Panc1 (cell line): ENCODE measurements around the gene CDS2. TPM values are rescaled to one million over a fixed set of nuclear protein-coding genes. Genes with fewer than 3 reads are reported as not detected.
A peak's percentile ranks its signal among the peaks of the same experiment; 100 is the strongest.

Experiments
- ATAC-seq: fragments of 200-7000 bp; cut with Tn5 transposase; 2 replicates; pipeline ENCODE4 v1.9.1; 2020; ENCODE audit warnings: mild to moderate bottlenecking, moderate library complexity
- BruUV-seq: library from RNA; stranded (reverse); fragments of 400-500 nt; replicated peaks from 2 replicates; lab custom pipeline; 2021; lab: Mats Ljungman, UMichigan
- CTCF ChIA-PET: fragments of 300-600 bp; sonication (Branson Sonifier 250); formaldehyde crosslinking; loops from one replicate; lab custom pipeline; 2022; ENCODE audit warnings: antibody characterized with exemption; lab: Charles Lee
- POLR2A ChIA-PET: fragments of 300-600 bp; sonication (Branson Sonifier 250); formaldehyde crosslinking; loops from one replicate; lab custom pipeline; 2022; ENCODE audit warnings: antibody characterized with exemption; lab: Charles Lee
- DNase-seq: peaks from one replicate; pipeline ENCODE4 v3.0.0-alpha.2; 2010; ENCODE audit warnings: low read depth, low spot score
- H3K27ac ChIP-seq: 2 replicates; pipeline ENCODE4 v1.5.1; 2011; ENCODE audit warnings: mild to moderate bottlenecking, low read length, inconsistent platforms
- H3K27me3 ChIP-seq: fragments of 200-500 bp; sonication (Bioruptor generic); 2 replicates; pipeline ENCODE4 v1.6.0; 2014; ENCODE audit warnings: low read length, inconsistent platforms; ENCODE audit not compliant: control insufficient read depth, insufficient read depth
- H3K36me3 ChIP-seq: fragments of 200-500 bp; sonication (Bioruptor generic); 2 replicates; pipeline ENCODE4 v1.5.1; 2014; ENCODE audit warnings: inconsistent platforms, mild to moderate bottlenecking, low read length, moderate library complexity; ENCODE audit not compliant: control insufficient read depth, insufficient read depth
- H3K4me1 ChIP-seq: 2 replicates; pipeline ENCODE4 v1.5.1; 2011; ENCODE audit warnings: inconsistent platforms, mild to moderate bottlenecking, low read length, moderate library complexity; ENCODE audit not compliant: control insufficient read depth, insufficient read depth
- H3K4me3 ChIP-seq, 2 experiments: 2 replicates each; pipeline ENCODE4 v1.5.1; 2011 to 2012; ENCODE audit warnings: low read depth in 2 of 2, low read length in 2 of 2, mild to moderate bottlenecking in 2 of 2, inconsistent platforms in 1 of 2, moderate library complexity in 1 of 2
- H3K9me3 ChIP-seq: fragments of 200-500 bp; sonication (Bioruptor generic); 2 replicates; pipeline ENCODE4 v1.5.1; 2014; ENCODE audit warnings: low read depth, mild to moderate bottlenecking, inconsistent platforms, low read length, moderate library complexity; ENCODE audit not compliant: control insufficient read depth, insufficient read depth
- POLR2AphosphoS5 ChIP-seq: IDR thresholded peaks from 2 replicates; pipeline ENCODE4 v1.6.1; 2012; ENCODE audit warnings: mild to moderate bottlenecking, low read depth, low read length, moderate library complexity
- SIN3A ChIP-seq: IDR thresholded peaks from 2 replicates; pipeline ENCODE4 v1.6.1; 2012; ENCODE audit warnings: low read depth, mild to moderate bottlenecking, low read length, moderate library complexity, borderline replicate concordance; ENCODE audit not compliant: insufficient read depth
- TCF7L2 ChIP-seq: IDR thresholded peaks from 2 replicates; pipeline ENCODE4 v1.6.1; 2011; ENCODE audit warnings: mild to moderate bottlenecking, low read depth, low read length, inconsistent platforms
- in situ Hi-C: cut with HindIII; loops from 2 replicates; pipeline ENCODE4 v1.10.0; 2016; ENCODE audit warnings: low sequenced_read_pairs, low pct_unique_long_range_greater_than_20kb
- intact Hi-C: fragments of 100-400 bp; cut with micrococcal nuclease; formaldehyde crosslinking; loops from one replicate; pipeline ENCODE4 v1.10.0; 2022; ENCODE audit not compliant: unreplicated experiment
- total RNA-seq: library from RNA; stranded (reverse); gene quantifications from one replicate; pipeline ENCODE4 v1.2.1, GENCODE V29; 2021; ENCODE audit not compliant: unreplicated experiment
- TF ChIP-seq, protein P1 (sequence below): fragments of 450-650 bp; IDR thresholded peaks from 2 replicates; pipeline ENCODE4 v1.5.1; 2017; ENCODE audit warnings: mild to moderate bottlenecking
- TF ChIP-seq, protein P2 (sequence below), 2 experiments: IDR thresholded peaks; 2 replicates each; pipeline ENCODE4 v1.6.1; 2011 to 2012; ENCODE audit warnings: low read depth in 2 of 2, control low read depth in 1 of 2, low read length in 1 of 2, mild to moderate bottlenecking in 1 of 2, moderate library complexity in 1 of 2; ENCODE audit not compliant: insufficient read depth in 1 of 2

CDS2 gene
- total RNA-seq, 1 experiment from 2014 or later = 54.0 TPM

DNA sequence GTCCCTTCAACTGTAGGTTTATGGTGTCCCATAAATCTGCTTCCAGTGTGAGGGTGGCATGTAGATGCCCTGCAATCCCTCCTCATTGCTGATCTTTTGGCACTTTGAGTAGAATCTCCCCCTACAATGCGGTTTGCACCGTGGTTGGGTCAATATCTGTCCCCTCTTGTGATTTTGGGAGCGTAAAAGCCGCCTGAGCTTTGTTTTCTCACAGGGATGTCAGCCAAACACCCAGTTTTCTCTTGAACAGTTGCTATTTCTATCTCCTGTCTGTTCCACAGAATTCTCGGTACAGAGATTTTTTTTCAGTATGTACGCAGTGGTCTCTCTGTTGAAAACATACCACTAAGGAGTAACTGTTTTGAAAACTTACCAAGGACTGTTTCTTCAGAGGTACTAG is 21.8 kb downstream of the CDS2 start:
- H3K9me3 ChIP-seq = no peaks in the 10 kb centered on the region

DNA sequence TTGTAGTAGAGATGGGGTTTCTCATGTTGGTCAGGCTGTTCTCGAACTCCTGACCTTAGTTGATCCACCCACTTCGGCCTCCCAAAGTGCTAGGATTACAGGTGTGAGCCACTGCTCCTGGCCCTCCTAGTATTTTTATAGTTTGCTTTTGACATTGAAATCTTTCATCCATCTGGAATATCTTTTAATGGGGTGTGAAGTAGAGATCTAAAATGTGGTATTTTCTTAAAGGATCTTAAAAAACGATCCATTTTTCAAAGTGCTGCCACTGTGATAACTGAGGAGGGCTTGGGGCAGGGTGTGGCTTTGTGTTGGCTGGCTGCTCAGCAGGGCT is 23.1 kb downstream of the CDS2 start:
- no peak overlapping the region for H3K4me3 ChIP-seq
- ChIA-PET POLR2A (no interaction called here), CTCF (no interaction called here)
- intact Hi-C loops = no loop called here
- H3K36me3 ChIP-seq = no peaks in the 10 kb centered on the region
- no peak for TF ChIP-seq SIN3A
- TF ChIP-seq TCF7L2 = no peak
- no peaks in the 10 kb centered on the region for H3K9me3 ChIP-seq
- no peak for DNase-seq
- peaks cover 6% of the 10 kb centered on the region; the same call in 1 of the 2 replicates for H3K4me1 ChIP-seq
- H3K27ac ChIP-seq = no peak overlapping the region
- in situ Hi-C loops = no loop called here
- BruUV-seq = no TSS peak
- H3K27me3 ChIP-seq = no peaks in the 10 kb centered on the region
- ATAC-seq = no peak

More for the DNA sequence above, 21.8 kb downstream of the CDS2 start:
- POLR2A ChIA-PET = no interaction called here
- no peak for ATAC-seq
- no peak for TF ChIP-seq TCF7L2
- no peak for TF ChIP-seq SIN3A
- TF ChIP-seq, protein P1, sequence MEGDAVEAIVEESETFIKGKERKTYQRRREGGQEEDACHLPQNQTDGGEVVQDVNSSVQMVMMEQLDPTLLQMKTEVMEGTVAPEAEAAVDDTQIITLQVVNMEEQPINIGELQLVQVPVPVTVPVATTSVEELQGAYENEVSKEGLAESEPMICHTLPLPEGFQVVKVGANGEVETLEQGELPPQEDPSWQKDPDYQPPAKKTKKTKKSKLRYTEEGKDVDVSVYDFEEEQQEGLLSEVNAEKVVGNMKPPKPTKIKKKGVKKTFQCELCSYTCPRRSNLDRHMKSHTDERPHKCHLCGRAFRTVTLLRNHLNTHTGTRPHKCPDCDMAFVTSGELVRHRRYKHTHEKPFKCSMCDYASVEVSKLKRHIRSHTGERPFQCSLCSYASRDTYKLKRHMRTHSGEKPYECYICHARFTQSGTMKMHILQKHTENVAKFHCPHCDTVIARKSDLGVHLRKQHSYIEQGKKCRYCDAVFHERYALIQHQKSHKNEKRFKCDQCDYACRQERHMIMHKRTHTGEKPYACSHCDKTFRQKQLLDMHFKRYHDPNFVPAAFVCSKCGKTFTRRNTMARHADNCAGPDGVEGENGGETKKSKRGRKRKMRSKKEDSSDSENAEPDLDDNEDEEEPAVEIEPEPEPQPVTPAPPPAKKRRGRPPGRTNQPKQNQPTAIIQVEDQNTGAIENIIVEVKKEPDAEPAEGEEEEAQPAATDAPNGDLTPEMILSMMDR = no peak
- TF ChIP-seq, protein P2, sequence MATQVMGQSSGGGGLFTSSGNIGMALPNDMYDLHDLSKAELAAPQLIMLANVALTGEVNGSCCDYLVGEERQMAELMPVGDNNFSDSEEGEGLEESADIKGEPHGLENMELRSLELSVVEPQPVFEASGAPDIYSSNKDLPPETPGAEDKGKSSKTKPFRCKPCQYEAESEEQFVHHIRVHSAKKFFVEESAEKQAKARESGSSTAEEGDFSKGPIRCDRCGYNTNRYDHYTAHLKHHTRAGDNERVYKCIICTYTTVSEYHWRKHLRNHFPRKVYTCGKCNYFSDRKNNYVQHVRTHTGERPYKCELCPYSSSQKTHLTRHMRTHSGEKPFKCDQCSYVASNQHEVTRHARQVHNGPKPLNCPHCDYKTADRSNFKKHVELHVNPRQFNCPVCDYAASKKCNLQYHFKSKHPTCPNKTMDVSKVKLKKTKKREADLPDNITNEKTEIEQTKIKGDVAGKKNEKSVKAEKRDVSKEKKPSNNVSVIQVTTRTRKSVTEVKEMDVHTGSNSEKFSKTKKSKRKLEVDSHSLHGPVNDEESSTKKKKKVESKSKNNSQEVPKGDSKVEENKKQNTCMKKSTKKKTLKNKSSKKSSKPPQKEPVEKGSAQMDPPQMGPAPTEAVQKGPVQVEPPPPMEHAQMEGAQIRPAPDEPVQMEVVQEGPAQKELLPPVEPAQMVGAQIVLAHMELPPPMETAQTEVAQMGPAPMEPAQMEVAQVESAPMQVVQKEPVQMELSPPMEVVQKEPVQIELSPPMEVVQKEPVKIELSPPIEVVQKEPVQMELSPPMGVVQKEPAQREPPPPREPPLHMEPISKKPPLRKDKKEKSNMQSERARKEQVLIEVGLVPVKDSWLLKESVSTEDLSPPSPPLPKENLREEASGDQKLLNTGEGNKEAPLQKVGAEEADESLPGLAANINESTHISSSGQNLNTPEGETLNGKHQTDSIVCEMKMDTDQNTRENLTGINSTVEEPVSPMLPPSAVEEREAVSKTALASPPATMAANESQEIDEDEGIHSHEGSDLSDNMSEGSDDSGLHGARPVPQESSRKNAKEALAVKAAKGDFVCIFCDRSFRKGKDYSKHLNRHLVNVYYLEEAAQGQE (IDR thresholded peaks at IDR 0.05; ENCODE audit: insufficient read depth in 1 of 2, low read depth in 2 of 2, low read length in 1 of 2) = no peak
- no peak for TF ChIP-seq POLR2AphosphoS5
- no peak overlapping the region for H3K4me3 ChIP-seq
- no peak overlapping the region for H3K27ac ChIP-seq
- no peaks in the 10 kb centered on the region for H3K36me3 ChIP-seq
- CTCF ChIA-PET = no interaction called here
- BruUV-seq = no TSS peak
- H3K4me1 ChIP-seq = peaks cover 2% of the 10 kb centered on the region; the same call in 1 of the 2 replicates
- intact Hi-C loops (no loop called here), in situ Hi-C loops (no loop called here)
- H3K27me3 ChIP-seq = no peaks in the 10 kb centered on the region
- no peak for DNase-seq

DNA sequence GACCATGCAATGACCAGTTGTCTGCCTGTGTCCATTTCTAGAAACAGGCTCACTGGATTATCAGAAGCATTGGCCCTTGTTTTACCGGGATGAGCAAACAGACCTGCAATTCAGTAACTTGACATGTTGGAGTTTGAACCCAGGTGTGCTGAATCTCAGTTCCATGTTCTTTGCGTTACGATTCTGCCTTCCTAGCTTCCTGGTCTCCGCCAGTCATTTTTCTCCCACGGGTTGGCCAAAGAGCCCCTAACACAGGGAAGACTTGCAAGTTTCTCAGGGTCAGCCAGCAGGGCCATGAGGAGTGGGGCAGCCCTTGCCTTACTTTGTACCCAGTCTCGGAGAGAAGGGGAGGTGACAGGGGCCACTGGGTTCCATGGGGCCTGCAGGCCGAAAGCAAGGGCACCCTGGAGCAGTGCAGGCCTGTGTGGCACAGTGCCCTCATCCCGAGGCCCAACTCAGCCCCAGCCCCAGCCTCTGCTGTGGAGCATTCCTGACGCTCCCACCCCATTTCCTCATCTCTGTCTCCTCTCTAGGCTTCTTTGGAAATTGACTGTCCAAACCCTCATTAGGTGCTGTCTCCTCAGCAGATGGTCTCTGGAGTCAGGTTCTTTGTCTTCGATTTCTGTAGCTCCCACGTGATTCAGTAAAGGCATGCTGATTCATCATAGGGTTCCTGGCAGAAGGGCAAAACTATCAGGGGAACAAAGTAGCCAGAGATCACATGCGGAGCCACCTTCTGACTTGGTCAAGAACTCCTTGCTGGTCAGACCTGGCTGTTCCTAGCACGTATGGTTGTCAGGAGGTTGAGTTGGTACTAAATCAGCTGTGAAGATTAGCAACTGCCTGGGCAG is 23.6 kb downstream of the CDS2 start:
- intact Hi-C loops (no loop called here), in situ Hi-C loops (no loop called here)
- Histone ChIP-seq H3K9me3 (no peaks in the 10 kb centered on the region), H3K4me3 (no peak overlapping the region), H3K36me3 (no peaks in the 10 kb centered on the region), H3K27ac (no peak overlapping the region), H3K27me3 (no peaks in the 10 kb centered on the region), H3K4me1 (peaks cover 9% of the 10 kb centered on the region)
- ChIA-PET CTCF (no interaction called here), POLR2A (no interaction called here)
- ATAC-seq (0 out of 2 replicates have a peak, but pooled peaks have one; percentile 38), DNase-seq (no peak)
- TF ChIP-seq POLR2AphosphoS5 = no peak
- TF ChIP-seq, protein P1 = no peak
- TF ChIP-seq, protein P2 (IDR thresholded peaks at IDR 0.05; ENCODE audit: insufficient read depth in 1 of 2, low read depth in 2 of 2, low read length in 1 of 2) = no peak
- no peak for TF ChIP-seq TCF7L2
- no peak for TF ChIP-seq SIN3A
- no TSS peak for BruUV-seq
